Measurements from ENCODE around the gene CCNQ.
"Not testable (repeated sequence)": the region's sequence is repeated elsewhere in the genome, so short reads cannot be mapped to it uniquely, and the experiment has no call there.

Gene CCNQ

GRCh38 chrX:153609917-153610835 lies 11.2 kb upstream of the CCNQ start:
- no peak overlapping the region for H3K4me3 ChIP-seq (ENCODE audit: low read depth, low read length)
- peak; percentile 74 for DNase-seq (ENCODE audit: low read depth)
- TF ChIP-seq POLR2A (IDR thresholded peaks at IDR 0.05; ENCODE audit: extremely low read depth, insufficient read length) (no peak), CTCF (IDR thresholded peaks at IDR 0.05; ENCODE audit: low read depth, low read length) (peak; percentile 63)

GRCh38 chrX:153608806-153609205 lies 9.9 kb upstream of the CCNQ start:
- H3K4me3 ChIP-seq (ENCODE audit: low read depth, low read length): no peak overlapping the region
- TF ChIP-seq MAX (IDR thresholded peaks at IDR 0.05; ENCODE audit: low read depth, low read length): no peak
- TF ChIP-seq POLR2A (IDR thresholded peaks at IDR 0.05; ENCODE audit: extremely low read depth, insufficient read length): no peak
- TF ChIP-seq CTCF (IDR thresholded peaks at IDR 0.05; ENCODE audit: low read depth, low read length): no peak
- TF ChIP-seq MYC (IDR thresholded peaks at IDR 0.05; ENCODE audit: low read depth, low read length): no peak
- DNase-seq (ENCODE audit: low read depth): no peak

- DNase-seq (ENCODE audit: low read depth): no peak
- no peak overlapping the region for H3K4me3 ChIP-seq (ENCODE audit: low read depth, low read length)
- TF ChIP-seq MYC (IDR thresholded peaks at IDR 0.05; ENCODE audit: low read depth, low read length) (no peak), POLR2A (IDR thresholded peaks at IDR 0.05; ENCODE audit: extremely low read depth, insufficient read length) (no peak), CTCF (IDR thresholded peaks at IDR 0.05; ENCODE audit: low read depth, low read length) (no peak), MAX (IDR thresholded peaks at IDR 0.05; ENCODE audit: low read depth, low read length) (no peak)
Observed at GRCh38 chrX:153608376-153608775, 9.4 kb upstream of the CCNQ start.

- DNase-seq (ENCODE audit: low read depth): no peak
- H3K4me3 ChIP-seq (ENCODE audit: low read depth, low read length): no peak overlapping the region
- no peak for TF ChIP-seq CTCF (IDR thresholded peaks at IDR 0.05; ENCODE audit: low read depth, low read length)
- no peak for TF ChIP-seq MYC (IDR thresholded peaks at IDR 0.05; ENCODE audit: low read depth, low read length)
- TF ChIP-seq POLR2A (IDR thresholded peaks at IDR 0.05; ENCODE audit: extremely low read depth, insufficient read length): no peak
- TF ChIP-seq MAX (IDR thresholded peaks at IDR 0.05; ENCODE audit: low read depth, low read length): no peak
Observed at GRCh38 chrX:153606503-153606902, 7.6 kb upstream of the CCNQ start.

GRCh38 chrX:153604666-153605380 lies 5.9 kb upstream of the CCNQ start:
- peak; percentile 16 for DNase-seq (ENCODE audit: low read depth)
- H3K4me3 ChIP-seq (ENCODE audit: low read depth, low read length): not testable (repeated sequence)

GRCh38 chrX:153603131-153603656 lies 4.3 kb upstream of the CCNQ start:
- H3K4me3 ChIP-seq (ENCODE audit: low read depth, low read length): no peak overlapping the region
- DNase-seq (ENCODE audit: low read depth): no peak
- TF ChIP-seq MYC (IDR thresholded peaks at IDR 0.05; ENCODE audit: low read depth, low read length): no peak
- TF ChIP-seq MAX (IDR thresholded peaks at IDR 0.05; ENCODE audit: low read depth, low read length): no peak
- TF ChIP-seq CTCF (IDR thresholded peaks at IDR 0.05; ENCODE audit: low read depth, low read length): no peak
- TF ChIP-seq POLR2A (IDR thresholded peaks at IDR 0.05; ENCODE audit: extremely low read depth, insufficient read length): no peak

Measured in NB4 (cell line).